Epithelial cell of esophagus (primary cell): ENCODE measurements around the gene GPR82.

Experiments
- DNase-seq: peaks from one replicate; pipeline ENCODE4 v3.0.0; 2010; ENCODE audit warnings: low read depth
- H3K4me3 ChIP-seq: 2 replicates; pipeline ENCODE4 v1.5.1; 2011; ENCODE audit warnings: mild to moderate bottlenecking, low read length, control low read depth
- CTCF ChIP-seq: IDR thresholded peaks from 2 replicates; pipeline ENCODE4 v1.5.1; 2011; ENCODE audit warnings: low read depth, mild to moderate bottlenecking, low read length, control low read depth, inconsistent platforms; ENCODE audit not compliant: insufficient read depth; ENCODE audit errors: missing control alignments

The GPR82 gene

GRCh38 chrX:41688835-41689234, 35.1 kb upstream of the GPR82 start, which contains the start of gene GPR34:
Gene GPR34, plus strand, starts transcription at chrX:41688973. Its CDS starts 6,661 bp downstream, at chrX:41695634.
- TF ChIP-seq CTCF, result no peak
- no peak within 1 kb of the TSS for H3K4me3 ChIP-seq
- DNase-seq, result no peak

- no peak for TF ChIP-seq CTCF
- DNase-seq, result no peak
- no peak overlapping the region for H3K4me3 ChIP-seq
Observed at GRCh38 chrX:41689711-41690110, 34.3 kb upstream of the GPR82 start.

- H3K4me3 ChIP-seq, result no peak overlapping the region
- no peak for DNase-seq
- no peak for TF ChIP-seq CTCF
Observed at GRCh38 chrX:41692162-41692749, 31.7 kb upstream of the GPR82 start.

- no peak for TF ChIP-seq CTCF
- no peak for DNase-seq
- H3K4me3 ChIP-seq, result no peak overlapping the region
Observed at GRCh38 chrX:41693024-41693423, 31.0 kb upstream of the GPR82 start.

GRCh38 chrX:41695426-41695825, 28.6 kb upstream of the GPR82 start:
- no peak overlapping the region for H3K4me3 ChIP-seq
- peak; percentile 1 for DNase-seq
- no peak for TF ChIP-seq CTCF

GRCh38 chrX:41703574-41704029, 20.4 kb upstream of the GPR82 start:
- TF ChIP-seq CTCF, result no peak
- no peak overlapping the region for H3K4me3 ChIP-seq
- no peak for DNase-seq

- no peak for TF ChIP-seq CTCF
- no peak for DNase-seq
- H3K4me3 ChIP-seq, result no peak overlapping the region
Observed at GRCh38 chrX:41705042-41705441, 18.9 kb upstream of the GPR82 start.
